Stimulated activated CD4-positive, alpha-beta T cell treated with anti-CD3 and anti-CD28 coated beads, Interleukin-12 subunit alpha, Interleukin-12 subunit beta, amount 100 ng/mL, for 24 hours (primary cell): Measurements from ENCODE around the gene GATAD2A.
"Not testable (repeated sequence)": the region's sequence is repeated elsewhere in the genome, so short reads cannot be mapped to it uniquely, and the experiment has no call there.

ENCODE experiments used
- DNase-seq, 2 experiments: peaks; one replicate each; pipeline ENCODE4 v3.0.0-alpha.2; 2020; ENCODE audit warnings: low read depth in 2 of 2

The GATAD2A gene

DNA sequence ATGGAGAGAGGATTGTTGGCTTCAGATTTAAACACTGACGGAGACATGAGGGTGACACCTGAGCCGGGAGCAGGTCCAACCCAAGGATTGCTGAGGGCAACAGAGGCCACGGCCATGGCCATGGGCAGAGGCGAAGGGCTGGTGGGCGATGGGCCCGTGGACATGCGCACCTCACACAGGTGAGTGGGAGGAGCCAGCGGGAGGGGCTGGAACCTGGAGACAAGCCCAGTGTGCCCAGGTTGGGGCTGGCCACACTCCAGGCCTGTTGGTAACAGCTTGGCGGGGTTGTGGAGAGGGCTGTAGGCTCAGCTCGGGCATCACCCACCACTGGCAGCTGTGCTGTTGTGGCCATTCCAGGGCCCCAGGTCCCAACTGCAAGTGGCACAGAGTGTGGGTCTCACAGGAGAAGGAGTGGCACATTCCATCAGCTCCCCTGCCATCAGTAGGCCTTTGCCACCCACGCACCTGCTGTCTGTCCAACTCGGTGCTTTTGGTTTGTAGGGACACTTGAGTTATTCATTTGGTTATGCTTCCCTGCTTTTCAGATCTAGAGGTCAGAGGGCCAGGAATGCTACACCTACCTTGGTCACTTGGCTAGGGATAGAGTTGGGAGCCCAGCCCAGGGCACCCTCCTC, 60.1 kb downstream of the GATAD2A start:
- no peak for DNase-seq

- no peak for DNase-seq
Measured at GRCh38 chr19:19466201-19466600, 60.7 kb downstream of the GATAD2A start.

DNA sequence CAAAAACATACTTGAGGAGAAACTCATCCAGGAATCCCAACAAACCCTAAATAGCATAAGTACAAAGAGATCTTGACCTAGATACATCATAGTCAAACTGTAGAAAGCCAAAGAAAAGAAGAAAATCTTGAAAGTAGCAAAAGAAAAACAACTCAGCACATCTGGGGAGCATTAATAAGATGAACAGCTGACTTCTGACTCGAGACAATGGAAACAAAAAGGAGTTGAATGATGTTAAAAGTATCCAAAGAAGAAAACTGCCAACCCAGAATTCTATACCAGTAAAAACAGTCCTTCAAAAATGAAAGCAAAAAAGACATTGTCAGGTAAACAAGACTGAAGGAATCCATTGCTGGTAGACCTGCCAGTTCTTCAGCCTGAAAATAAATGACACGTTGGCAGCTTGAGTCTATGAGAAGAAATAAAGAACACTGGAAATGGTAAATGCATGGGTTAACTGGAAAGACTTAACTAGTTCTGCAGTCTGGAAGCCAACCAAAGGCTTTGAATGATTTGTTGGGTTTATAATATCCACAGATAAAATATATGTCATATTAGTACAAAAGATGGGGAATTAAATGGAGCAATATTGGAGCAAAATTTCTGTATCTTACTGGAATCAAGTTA, 63.1 kb downstream of the GATAD2A start:
- DNase-seq = no peak

DNA sequence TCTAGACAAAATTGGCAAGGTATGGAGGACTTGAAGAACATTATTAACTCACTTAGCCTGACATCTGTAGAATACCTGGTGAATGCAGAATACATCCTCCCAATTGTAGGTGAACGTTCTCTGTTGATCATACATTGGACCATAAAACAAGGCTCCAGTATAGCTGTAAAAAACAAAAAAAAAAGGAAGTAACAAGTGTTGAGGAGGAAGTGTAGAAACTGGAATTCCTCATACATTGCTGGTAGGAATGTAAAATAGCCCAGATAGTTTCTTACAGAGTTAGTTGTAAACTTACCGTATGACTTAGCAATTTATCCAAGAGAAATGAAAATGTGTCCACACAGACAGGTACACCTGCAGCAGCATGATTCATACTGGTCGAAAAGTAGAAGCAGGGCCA, 65.1 kb downstream of the GATAD2A start:
- no peak for DNase-seq

DNA sequence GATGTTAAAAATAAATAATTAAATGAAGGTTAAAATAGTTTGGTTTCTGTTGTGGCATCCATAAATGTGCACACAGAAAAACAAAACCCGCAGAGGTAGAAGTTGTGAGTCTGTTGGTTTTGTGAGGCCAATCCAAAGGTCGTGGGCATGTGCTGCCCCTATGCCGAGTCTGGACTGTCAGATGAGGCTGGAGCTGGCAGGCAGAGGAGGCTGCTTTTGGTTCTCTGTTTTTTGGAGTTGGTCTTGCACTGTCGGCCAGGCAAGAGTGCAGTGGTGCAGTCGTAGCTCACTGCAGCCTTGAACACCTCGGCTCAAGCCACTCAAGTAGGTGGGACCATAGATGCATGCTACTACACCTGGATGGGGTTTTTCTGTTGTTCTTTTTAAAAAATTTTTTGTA, 66.2 kb downstream of the GATAD2A start:
- DNase-seq = no peak

DNA sequence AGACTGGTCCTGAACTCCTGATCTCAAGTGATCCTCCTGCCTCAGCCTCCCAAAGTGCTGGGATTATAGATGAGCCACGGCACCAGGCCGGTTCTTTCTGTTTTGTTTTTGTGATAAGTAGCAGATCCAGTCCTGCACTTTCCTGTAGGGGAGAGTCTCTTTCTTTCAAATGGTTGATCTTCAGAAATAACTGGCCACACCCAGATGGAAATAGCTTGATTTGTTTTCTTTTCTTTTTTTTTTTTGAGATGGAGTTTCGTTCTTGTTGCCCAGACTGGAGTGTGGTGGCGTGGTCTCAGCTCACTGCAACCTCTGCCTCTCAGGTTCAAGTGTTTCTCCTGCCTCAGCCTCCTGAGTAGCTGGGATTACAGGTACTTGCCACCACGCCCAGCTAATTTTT, 66.6 kb downstream of the GATAD2A start:
- DNase-seq = not testable (repeated sequence)

DNA sequence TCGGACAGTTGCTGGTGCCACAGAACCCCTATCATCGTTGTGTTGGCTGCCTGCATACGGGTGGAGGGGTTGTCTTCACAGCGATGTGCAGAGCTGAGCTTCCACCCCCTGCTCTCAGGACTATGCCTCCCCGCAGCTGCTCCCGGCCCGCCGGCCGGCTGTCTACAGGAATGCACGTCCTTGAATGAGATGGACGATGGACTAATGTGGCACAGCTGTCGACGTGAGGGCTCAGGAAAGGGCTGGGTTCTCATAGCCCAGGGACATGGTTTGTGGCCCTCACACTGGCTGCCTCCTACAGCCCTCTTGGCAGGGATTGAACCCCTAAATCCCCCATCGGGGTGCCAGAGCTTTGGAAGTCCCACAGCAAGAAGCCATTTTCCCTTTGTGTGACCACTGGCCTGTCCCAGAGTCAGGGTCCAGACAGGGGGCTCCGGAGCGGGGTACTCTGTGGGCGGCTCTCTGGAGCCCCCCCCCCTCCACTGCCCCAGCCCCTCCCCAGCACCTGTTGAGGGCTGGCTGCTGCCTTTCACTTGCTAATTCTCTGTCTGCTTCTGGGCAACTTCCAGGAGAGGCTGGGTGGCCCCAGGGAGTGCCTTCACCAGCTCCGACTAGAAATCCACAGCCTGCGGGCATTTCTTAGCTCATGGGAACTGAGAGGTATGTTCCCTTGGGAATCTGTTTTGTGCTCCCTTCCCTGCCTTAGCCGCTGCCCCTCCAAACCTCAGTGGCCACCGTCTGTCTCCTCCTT, 69.7 kb downstream of the GATAD2A start:
- no peak for DNase-seq

GRCh38 chr19:19475849-19476828, 70.7 kb downstream of the GATAD2A start:
- no peak for DNase-seq

DNA sequence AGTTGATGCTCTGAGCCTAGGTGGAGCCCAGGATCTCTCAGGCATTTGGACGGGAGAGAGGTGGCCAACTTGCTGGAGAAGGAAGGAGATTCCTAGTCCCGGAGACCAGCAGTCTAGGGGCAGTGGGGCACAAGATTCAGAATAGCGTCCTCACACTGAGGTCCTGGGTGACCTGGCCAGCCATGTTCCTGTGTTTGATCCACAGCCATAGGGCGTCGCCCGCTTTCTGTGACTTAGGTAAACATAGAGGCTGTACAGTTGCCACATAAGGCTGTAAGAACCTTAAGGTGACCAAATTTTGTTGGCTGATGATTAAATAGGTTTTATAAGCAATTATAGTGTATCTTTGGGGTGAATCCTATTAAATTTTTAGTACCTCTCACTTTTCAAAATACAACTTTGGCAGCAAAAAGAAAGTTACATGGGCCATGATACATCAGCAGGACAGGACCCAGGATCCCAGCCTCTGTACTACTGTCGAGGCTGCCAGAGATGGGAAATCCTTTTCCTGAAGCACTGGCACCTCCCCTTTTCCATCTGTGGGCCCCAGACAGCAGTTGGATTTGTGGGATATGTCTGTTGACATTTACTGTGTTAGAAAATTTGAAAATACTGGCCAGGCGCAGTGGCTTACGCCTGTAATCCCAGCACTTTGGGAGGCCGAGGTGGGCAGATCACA, 72.4 kb downstream of the GATAD2A start:
- no peak for DNase-seq

DNA sequence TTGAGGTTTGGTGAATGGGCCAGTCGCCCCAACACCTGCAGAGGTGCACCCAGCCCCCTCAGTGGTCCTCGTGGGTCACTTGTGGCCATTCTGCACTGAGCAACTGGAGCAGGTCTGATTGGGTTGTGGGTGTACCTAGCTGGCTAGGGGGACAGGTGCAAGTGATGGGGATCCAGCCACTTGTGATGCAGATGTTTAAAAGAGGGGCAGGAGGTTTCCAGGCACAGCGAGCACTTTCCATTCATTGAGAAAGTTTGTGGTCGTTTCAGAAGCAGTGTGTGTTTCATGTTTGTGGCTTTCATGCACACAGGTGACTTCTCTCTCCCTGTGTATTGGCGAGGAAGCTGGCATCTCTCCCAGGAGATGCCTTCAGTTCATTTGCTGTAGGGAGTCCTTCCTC, 75.2 kb downstream of the GATAD2A start:
- DNase-seq = no peak

DNA sequence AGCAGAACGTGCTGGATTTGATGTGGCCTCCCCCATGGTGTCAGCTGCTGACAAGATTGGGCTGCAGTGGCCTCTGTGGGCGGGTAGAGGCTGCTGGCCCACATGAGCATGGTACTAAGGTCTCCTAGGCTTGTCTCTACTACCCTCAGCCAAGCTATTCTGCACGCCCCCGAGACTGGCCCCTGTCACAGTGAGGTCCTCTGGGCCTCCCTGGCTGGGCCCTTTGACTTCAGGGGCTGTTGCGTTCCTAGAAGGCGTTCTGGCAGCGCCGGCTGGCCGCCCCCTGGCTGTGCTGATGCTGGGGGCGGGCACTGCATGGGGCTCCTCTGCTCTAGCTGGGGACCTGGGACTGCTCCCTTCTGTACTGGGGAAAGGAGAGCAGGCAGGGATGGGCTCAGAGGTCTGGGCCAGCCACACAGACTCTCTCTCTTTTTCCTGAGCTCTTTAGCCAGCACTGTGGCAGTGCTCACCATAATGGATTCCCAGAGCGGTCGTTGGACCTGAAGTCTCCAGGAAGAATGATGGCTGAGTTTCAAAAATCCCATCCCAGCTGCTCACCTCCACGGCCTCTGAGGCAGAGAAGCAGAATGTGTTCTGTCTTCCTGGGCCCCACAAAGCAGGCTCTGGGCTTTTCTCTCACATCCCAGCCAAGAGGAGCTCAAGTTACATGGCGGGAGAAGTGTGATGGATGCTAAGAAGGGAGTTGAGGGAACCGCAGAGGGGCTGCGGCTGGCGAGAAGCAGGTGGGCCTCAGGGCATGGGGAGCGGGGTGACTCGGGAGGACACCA, 77.5 kb downstream of the GATAD2A start:
- DNase-seq = no peak

GRCh38 chr19:19485161-19485997, 79.9 kb downstream of the GATAD2A start:
- no peak for DNase-seq

- DNase-seq = no peak
Measured at GRCh38 chr19:19485998-19486290, 80.5 kb downstream of the GATAD2A start.

GRCh38 chr19:19486343-19487076, 81.0 kb downstream of the GATAD2A start:
- no peak for DNase-seq

DNA sequence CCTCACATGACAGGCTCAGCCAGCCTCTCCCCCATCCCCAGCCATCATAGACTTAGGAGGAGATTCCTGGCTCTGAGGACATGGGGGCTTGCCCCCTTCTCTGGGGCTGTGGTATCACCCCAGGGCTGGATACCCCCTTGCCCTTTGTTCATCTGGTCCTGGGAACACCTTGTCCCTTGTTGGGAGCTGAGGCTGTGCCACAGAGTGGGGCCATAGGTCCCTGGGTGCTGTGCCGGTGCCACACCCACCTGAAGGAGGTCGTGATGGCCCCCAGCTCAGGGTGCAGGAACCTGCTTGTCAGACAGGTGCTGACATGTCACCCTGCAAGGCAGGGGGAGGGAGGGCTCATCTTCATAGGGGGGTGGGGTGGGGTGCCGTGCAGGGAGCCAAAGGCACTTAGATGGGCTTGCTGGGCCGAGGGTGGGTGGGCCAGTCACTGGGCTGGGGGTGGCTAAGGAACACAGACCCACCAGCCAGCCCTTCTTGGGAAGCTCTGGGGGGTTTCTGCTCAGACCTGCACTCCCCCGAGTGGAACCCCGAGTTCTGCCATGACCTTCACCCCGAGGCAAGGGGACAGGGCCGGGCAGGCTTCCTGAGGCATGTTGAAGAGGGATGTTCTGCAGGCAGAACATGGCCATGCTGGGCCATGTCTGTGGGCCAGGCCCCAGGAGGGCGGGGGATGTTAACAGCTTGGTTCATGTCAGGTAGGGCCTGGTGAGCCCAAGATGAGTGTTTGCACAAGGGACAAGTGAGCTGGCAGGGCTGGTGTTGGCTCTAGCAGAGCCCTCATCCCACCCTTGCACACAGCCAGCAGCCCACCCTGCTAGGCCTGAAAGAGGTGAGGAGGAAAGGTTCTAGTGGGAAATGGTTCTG, 81.8 kb downstream of the GATAD2A start:
- no peak for DNase-seq

DNA sequence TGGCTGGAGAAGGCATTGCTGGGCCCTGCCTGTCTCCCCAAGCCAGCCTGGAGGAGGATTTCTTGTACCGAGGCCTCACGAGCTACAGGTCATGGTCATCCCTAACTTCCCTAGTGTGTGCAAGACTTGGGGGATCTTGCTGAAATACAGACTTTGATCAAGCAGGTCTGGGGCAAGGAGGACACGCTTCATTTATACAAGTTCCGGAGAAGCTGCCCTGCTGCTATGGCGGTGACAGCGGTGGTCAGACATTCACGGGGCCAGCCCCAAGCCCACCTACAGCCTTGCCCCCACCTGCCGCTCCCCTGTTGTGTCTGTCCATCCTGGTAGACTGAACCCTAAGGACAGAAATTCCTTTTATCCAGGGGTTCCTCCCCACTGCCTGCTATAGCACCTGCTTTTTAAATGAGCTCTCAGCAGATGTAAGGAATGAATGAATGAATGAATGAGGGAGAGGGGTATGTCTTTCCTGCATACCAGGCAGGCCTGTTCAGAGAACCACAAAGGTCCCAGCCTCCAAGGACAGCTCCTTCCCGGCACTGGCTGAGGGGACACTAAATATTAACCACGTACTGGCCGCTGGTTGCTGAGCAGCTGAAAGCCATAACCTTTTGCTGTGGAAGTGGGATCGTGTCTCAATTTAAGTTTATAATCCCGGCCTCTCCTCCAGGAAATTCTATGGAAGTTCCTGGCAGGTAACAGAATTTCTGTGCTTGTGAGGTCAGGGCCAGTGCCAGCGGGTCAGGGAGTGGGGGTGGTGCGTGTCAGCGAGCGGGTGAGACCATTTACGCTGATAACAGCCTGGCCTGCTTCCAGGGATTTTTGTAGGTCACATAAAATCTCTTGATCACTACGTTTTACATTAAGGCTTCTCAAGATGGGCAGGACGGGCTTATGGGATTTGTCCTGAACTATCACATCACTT, 82.7 kb downstream of the GATAD2A start:
- no peak for DNase-seq
